ENCODE measurements around the gene YPEL4.

- TF ChIP-seq POLR2A (IDR thresholded peaks at IDR 0.05; ENCODE audit: low read depth, low read length) = no peak
- no peak for TF ChIP-seq TAF1 (IDR thresholded peaks at IDR 0.05; ENCODE audit: borderline replicate concordance, low read depth, low read length)
- TF ChIP-seq POLR2AphosphoS5 (IDR thresholded peaks at IDR 0.05; ENCODE audit: low read depth, low read length) = no peak
These were observed 27.4 kb downstream of the YPEL4 start for GRCh38 chr11:57622263-57622662.

All from GM12892 (cell line).